Neural cell (in vitro differentiated cells): ENCODE measurements around the gene TAPBPL.
"Not testable (repeated sequence)": the region's sequence is repeated elsewhere in the genome, so short reads cannot be mapped to it uniquely, and the experiment has no call there.

Experiments
- EP300 ChIP-seq: fragments of 450-650 bp; conservative IDR thresholded peaks from 2 replicates; pipeline ENCODE4 v1.6.1; 2014; ENCODE audit warnings: antibody characterized with exemption, mild to moderate bottlenecking, moderate library complexity; ENCODE audit not compliant: poor library complexity, severe bottlenecking
- EZH2 ChIP-seq: fragments of 200-600, 300-800 bp; shearing (Covaris generic), sonication (generic); IDR thresholded peaks from 2 replicates; pipeline ENCODE4 v1.6.1; 2014; ENCODE audit warnings: antibody characterized with exemption, low read length, borderline replicate concordance, mild to moderate bottlenecking; ENCODE audit not compliant: insufficient read depth, poor library complexity, severe bottlenecking
- TF ChIP-seq, protein P1 (sequence below): IDR thresholded peaks from 2 replicates; pipeline ENCODE4 v1.6.1; 2012; ENCODE audit warnings: borderline replicate concordance
- TF ChIP-seq, protein P2 (sequence below): fragments of 450-650 bp; IDR thresholded peaks from 2 replicates; pipeline ENCODE4 v1.5.1; 2014; ENCODE audit warnings: antibody characterized with exemption, mild to moderate bottlenecking, moderate library complexity; ENCODE audit not compliant: poor library complexity, severe bottlenecking

DNA sequence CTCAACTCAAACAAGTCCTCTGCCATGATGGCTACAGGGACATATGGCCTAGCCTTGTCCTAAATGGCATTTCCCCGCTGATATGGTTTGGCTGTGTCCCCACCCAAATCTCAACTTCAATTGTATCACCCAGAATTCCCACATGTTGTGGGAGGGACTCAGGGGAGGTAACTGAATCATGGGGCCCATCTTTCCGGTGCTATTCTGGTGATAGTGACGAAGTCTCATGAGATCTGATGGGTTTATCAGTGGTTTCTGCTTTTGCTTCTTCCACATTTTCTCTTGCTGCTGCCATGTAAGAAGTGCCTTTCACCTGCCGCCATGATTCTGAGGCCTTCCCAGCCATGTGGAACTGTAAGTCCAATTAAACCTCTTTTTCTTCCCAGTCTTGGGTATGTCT lies 14.9 kb downstream of the TAPBPL start:
- TF ChIP-seq, protein P1, sequence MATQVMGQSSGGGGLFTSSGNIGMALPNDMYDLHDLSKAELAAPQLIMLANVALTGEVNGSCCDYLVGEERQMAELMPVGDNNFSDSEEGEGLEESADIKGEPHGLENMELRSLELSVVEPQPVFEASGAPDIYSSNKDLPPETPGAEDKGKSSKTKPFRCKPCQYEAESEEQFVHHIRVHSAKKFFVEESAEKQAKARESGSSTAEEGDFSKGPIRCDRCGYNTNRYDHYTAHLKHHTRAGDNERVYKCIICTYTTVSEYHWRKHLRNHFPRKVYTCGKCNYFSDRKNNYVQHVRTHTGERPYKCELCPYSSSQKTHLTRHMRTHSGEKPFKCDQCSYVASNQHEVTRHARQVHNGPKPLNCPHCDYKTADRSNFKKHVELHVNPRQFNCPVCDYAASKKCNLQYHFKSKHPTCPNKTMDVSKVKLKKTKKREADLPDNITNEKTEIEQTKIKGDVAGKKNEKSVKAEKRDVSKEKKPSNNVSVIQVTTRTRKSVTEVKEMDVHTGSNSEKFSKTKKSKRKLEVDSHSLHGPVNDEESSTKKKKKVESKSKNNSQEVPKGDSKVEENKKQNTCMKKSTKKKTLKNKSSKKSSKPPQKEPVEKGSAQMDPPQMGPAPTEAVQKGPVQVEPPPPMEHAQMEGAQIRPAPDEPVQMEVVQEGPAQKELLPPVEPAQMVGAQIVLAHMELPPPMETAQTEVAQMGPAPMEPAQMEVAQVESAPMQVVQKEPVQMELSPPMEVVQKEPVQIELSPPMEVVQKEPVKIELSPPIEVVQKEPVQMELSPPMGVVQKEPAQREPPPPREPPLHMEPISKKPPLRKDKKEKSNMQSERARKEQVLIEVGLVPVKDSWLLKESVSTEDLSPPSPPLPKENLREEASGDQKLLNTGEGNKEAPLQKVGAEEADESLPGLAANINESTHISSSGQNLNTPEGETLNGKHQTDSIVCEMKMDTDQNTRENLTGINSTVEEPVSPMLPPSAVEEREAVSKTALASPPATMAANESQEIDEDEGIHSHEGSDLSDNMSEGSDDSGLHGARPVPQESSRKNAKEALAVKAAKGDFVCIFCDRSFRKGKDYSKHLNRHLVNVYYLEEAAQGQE = not testable (repeated sequence)
- not testable (repeated sequence) for TF ChIP-seq EZH2, EP300
- TF ChIP-seq, protein P2, sequence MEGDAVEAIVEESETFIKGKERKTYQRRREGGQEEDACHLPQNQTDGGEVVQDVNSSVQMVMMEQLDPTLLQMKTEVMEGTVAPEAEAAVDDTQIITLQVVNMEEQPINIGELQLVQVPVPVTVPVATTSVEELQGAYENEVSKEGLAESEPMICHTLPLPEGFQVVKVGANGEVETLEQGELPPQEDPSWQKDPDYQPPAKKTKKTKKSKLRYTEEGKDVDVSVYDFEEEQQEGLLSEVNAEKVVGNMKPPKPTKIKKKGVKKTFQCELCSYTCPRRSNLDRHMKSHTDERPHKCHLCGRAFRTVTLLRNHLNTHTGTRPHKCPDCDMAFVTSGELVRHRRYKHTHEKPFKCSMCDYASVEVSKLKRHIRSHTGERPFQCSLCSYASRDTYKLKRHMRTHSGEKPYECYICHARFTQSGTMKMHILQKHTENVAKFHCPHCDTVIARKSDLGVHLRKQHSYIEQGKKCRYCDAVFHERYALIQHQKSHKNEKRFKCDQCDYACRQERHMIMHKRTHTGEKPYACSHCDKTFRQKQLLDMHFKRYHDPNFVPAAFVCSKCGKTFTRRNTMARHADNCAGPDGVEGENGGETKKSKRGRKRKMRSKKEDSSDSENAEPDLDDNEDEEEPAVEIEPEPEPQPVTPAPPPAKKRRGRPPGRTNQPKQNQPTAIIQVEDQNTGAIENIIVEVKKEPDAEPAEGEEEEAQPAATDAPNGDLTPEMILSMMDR = not testable (repeated sequence)
